ENCODE measurements around the gene ZFP36L2.

DNA sequence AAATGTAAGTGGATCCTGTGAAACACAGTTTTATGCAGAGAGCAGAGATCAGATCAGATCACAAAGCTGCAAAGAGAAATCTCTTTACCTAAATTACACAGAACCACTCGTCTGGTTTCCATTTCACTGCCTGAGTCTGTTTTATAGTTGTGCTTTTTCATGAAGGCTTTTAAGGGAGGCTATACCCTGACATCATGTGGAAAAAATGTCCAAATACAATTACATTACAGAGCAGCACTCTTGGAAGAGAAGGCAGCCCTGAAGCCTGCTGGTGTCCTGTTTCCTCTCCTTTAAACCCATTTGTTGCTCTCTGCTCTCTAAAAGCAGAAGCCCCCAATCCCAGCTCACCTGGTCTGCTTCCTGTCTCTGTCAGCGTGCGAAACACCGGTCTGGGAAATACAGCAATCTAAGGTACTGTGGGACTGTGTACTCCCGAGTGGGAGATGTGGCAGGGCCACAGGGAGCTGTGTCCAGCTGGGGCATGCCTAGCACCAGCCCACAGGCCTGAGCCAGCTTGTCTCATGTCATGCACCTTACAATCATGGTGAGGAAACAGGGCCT is 24.8 kb upstream of the ZFP36L2 start:
- TF ChIP-seq GATA3 (IDR thresholded peaks at IDR 0.05; ENCODE audit: low read depth, low read length): peak; percentile 76
- peak; percentile 63 for TF ChIP-seq GATA2 (IDR thresholded peaks at IDR 0.05; ENCODE audit: low read depth, low read length)

All from SH-SY5Y (cell line).